Cardiac muscle cell (in vitro differentiated cells and primary cell): ENCODE results near the gene LIPG. TPM values are rescaled to one million over a fixed set of nuclear protein-coding genes. Genes with fewer than 3 reads are reported as not detected.

Experiments
- DNase-seq, 2 donors: peaks; one replicate each; pipeline versions ENCODE4 v3.0.0 to v3.0.0-alpha.2; 2010 to 2017; ENCODE audit warnings: low read depth in 1 of 2, low spot score in 1 of 2
- H3K27ac ChIP-seq: fragments of 200-600 bp; sonication (generic); 2 replicates; pipeline ENCODE4 v1.5.1; 2016
- H3K27me3 ChIP-seq: fragments of 200-600 bp; sonication (generic); 2 replicates; pipeline ENCODE4 v1.6.0; 2016; ENCODE audit warnings: control low read depth
- H3K36me3 ChIP-seq: fragments of 200-600 bp; sonication (generic); 2 replicates; pipeline ENCODE4 v1.5.1; 2016; ENCODE audit warnings: control low read depth
- H3K4me1 ChIP-seq: fragments of 200-600 bp; sonication (generic); 2 replicates; pipeline ENCODE4 v1.8.1; 2017; ENCODE audit warnings: low read depth, mild to moderate bottlenecking, mixed run types
- H3K4me3 ChIP-seq: fragments of 200-600 bp; sonication (generic); 2 replicates; pipeline ENCODE4 v1.5.1; 2016; ENCODE audit warnings: mild to moderate bottlenecking
- H3K9me3 ChIP-seq: fragments of 200-600 bp; sonication (generic); 2 replicates; pipeline ENCODE4 v1.5.1; 2017; ENCODE audit warnings: low read depth, mild to moderate bottlenecking, control low read depth
- CTCF ChIP-seq: IDR thresholded peaks from 2 replicates; pipeline ENCODE4 v1.5.1; 2012; ENCODE audit warnings: low read depth, mild to moderate bottlenecking, low read length
- polyA plus RNA-seq: library from polyadenylated mRNA; unstranded; fragments of >200 nt; fragmentation: Nextera tagmentation; extraction: Ambion mirVana; gene quantifications from 2 replicates; pipeline ENCODE4 v1.2.1, GENCODE V29; 2016
- total RNA-seq: library from RNA; depleted of rRNA; stranded (reverse); fragments of >200 nt; gene quantifications from 2 replicates; pipeline ENCODE4 v1.2.3, GENCODE V29; 2016

The LIPG gene
- total and polyA plus RNA-seq, 2 experiments from 2014 or later = 1.5 to 2.8 TPM

- H3K9me3 ChIP-seq = no peaks in the 10 kb centered on the region
- H3K27me3 ChIP-seq = no peaks in the 10 kb centered on the region
- no peaks in the 10 kb centered on the region for H3K36me3 ChIP-seq
- DNase-seq = no peak
- no peak overlapping the region for H3K4me3 ChIP-seq
- H3K27ac ChIP-seq = no peak overlapping the region
- H3K4me1 ChIP-seq = no peaks in the 10 kb centered on the region
- TF ChIP-seq CTCF = peak; percentile 40
Observed at GRCh38 chr18:49628881-49629795, 67.3 kb downstream of the LIPG start.

GRCh38 chr18:49630246-49630699, 68.4 kb downstream of the LIPG start:
- Histone ChIP-seq H3K27me3 (no peaks in the 10 kb centered on the region), H3K4me3 (no peak overlapping the region), H3K27ac (no peak overlapping the region), H3K4me1 (no peaks in the 10 kb centered on the region), H3K36me3 (no peaks in the 10 kb centered on the region), H3K9me3 (no peaks in the 10 kb centered on the region)
- no peak for TF ChIP-seq CTCF
- DNase-seq = peak in 1 of 2 donors; percentile 46

- H3K27ac ChIP-seq = no peak overlapping the region
- H3K4me1 ChIP-seq = no peaks in the 10 kb centered on the region
- H3K27me3 ChIP-seq = no peaks in the 10 kb centered on the region
- no peaks in the 10 kb centered on the region for H3K36me3 ChIP-seq
- DNase-seq = no peak
- TF ChIP-seq CTCF = no peak
- no peak overlapping the region for H3K4me3 ChIP-seq
- no peaks in the 10 kb centered on the region for H3K9me3 ChIP-seq
Observed at GRCh38 chr18:49631146-49631866, 69.4 kb downstream of the LIPG start.

- DNase-seq = no peak
- Histone ChIP-seq H3K4me1 (no peaks in the 10 kb centered on the region), H3K4me3 (no peak overlapping the region), H3K27ac (no peak overlapping the region), H3K36me3 (no peaks in the 10 kb centered on the region), H3K9me3 (no peaks in the 10 kb centered on the region), H3K27me3 (no peaks in the 10 kb centered on the region)
- no peak for TF ChIP-seq CTCF
Observed at GRCh38 chr18:49632588-49632987, 70.7 kb downstream of the LIPG start.

GRCh38 chr18:49638209-49638785, 76.4 kb downstream of the LIPG start:
- no peak overlapping the region for H3K27ac ChIP-seq
- H3K4me3 ChIP-seq = no peak overlapping the region
- H3K9me3 ChIP-seq = no peaks in the 10 kb centered on the region
- no peaks in the 10 kb centered on the region for H3K4me1 ChIP-seq
- H3K36me3 ChIP-seq = no peaks in the 10 kb centered on the region
- no peak for DNase-seq
- TF ChIP-seq CTCF = no peak
- no peaks in the 10 kb centered on the region for H3K27me3 ChIP-seq
